Calu3 (cell line): ENCODE measurements around the gene RNF224. TPM values are rescaled to one million over a fixed set of nuclear protein-coding genes. Genes with fewer than 3 reads are reported as not detected.

Experiments used
- BruUV-seq: library from RNA; stranded (reverse); fragments of 400-500 nt; replicated peaks from 2 replicates; lab custom pipeline; 2021; lab: Mats Ljungman, UMichigan
- CTCF ChIA-PET: fragments of 300-600 bp; sonication (Branson Sonifier 250); formaldehyde crosslinking; loops from one replicate; lab custom pipeline; 2022; ENCODE audit warnings: antibody characterized with exemption; lab: Charles Lee
- DNase-seq: peaks from one replicate; pipeline ENCODE4 v3.0.0; 2022
- H3K27ac Mint-ChIP-seq: one replicate; pipeline ENCODE4 v1.8.0; 2022; ENCODE audit warnings: mixed read lengths; ENCODE audit not compliant: unreplicated experiment
- H3K27me3 Mint-ChIP-seq: one replicate; pipeline ENCODE4 v1.8.0; 2022; ENCODE audit warnings: mixed read lengths; ENCODE audit not compliant: unreplicated experiment
- H3K36me3 Mint-ChIP-seq: one replicate; pipeline ENCODE4 v1.8.0; 2022; ENCODE audit warnings: mild to moderate bottlenecking, moderate library complexity, mixed read lengths; ENCODE audit not compliant: insufficient read depth, unreplicated experiment
- H3K4me1 Mint-ChIP-seq: one replicate; pipeline ENCODE4 v1.8.0; 2022; ENCODE audit warnings: mild to moderate bottlenecking, low read depth, mixed read lengths; ENCODE audit not compliant: unreplicated experiment
- H3K4me3 Mint-ChIP-seq: one replicate; pipeline ENCODE4 v1.8.0; 2022; ENCODE audit warnings: mild to moderate bottlenecking, low read depth, moderate library complexity, mixed read lengths; ENCODE audit not compliant: unreplicated experiment
- H3K9me3 Mint-ChIP-seq: one replicate; pipeline ENCODE4 v1.8.0; 2022; ENCODE audit warnings: low read depth, mixed read lengths; ENCODE audit not compliant: unreplicated experiment
- intact Hi-C: fragments of 100-400 bp; cut with micrococcal nuclease; formaldehyde crosslinking; loops from one replicate; pipeline ENCODE4 v1.10.0; 2022; ENCODE audit not compliant: unreplicated experiment
- total RNA-seq: library from RNA; stranded (reverse); gene quantifications from 2 replicates; pipeline ENCODE4 v1.2.3, GENCODE V29; 2022
- TF ChIP-seq, protein P1 (sequence below): fragments of 200-600 bp; IDR thresholded peaks from one replicate; pipeline ENCODE4 v1.8.0; 2022; ENCODE audit warnings: antibody characterized with exemption; ENCODE audit not compliant: unreplicated experiment

The RNF224 gene
- total RNA-seq, 1 experiment from 2014 or later: 1.6 TPM

DNA sequence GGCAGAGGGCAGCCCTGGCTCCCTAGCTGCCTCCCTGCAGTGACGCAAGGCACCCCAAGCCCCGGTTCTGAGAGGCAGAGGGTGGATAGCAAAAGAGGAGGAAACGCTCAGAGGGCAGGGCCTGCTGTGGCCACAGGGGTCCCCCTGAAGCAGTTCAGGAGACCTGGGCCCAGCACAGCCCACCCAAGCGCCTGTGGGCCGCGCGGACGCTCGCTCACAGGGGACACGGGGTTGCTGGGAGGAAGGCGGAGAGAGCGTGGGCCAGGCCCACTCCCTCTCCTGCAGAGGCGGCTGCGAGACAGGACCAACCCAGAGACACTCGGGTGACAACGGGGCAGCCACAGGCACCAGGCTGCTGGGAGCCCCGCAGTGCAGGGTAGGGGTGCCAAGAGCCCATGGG lies 47.5 kb upstream of the RNF224 start:
- H3K27me3 Mint-ChIP-seq: no peaks in the 10 kb centered on the region
- intact Hi-C loops: loop anchor here (5.0 kb wide), 1 partner anchor 48 kb away; the partner anchor contains the start of genes CYSRT1 and RNF224
- no peaks in the 10 kb centered on the region for H3K9me3 Mint-ChIP-seq
- CTCF ChIA-PET: no interaction called here
- no TSS peak for BruUV-seq
- peaks cover 19% of the 10 kb centered on the region for H3K36me3 Mint-ChIP-seq
- H3K27ac Mint-ChIP-seq: no peak overlapping the region
- TF ChIP-seq, protein P1, sequence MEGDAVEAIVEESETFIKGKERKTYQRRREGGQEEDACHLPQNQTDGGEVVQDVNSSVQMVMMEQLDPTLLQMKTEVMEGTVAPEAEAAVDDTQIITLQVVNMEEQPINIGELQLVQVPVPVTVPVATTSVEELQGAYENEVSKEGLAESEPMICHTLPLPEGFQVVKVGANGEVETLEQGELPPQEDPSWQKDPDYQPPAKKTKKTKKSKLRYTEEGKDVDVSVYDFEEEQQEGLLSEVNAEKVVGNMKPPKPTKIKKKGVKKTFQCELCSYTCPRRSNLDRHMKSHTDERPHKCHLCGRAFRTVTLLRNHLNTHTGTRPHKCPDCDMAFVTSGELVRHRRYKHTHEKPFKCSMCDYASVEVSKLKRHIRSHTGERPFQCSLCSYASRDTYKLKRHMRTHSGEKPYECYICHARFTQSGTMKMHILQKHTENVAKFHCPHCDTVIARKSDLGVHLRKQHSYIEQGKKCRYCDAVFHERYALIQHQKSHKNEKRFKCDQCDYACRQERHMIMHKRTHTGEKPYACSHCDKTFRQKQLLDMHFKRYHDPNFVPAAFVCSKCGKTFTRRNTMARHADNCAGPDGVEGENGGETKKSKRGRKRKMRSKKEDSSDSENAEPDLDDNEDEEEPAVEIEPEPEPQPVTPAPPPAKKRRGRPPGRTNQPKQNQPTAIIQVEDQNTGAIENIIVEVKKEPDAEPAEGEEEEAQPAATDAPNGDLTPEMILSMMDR: no peak
- H3K4me3 Mint-ChIP-seq: no peak overlapping the region
- H3K4me1 Mint-ChIP-seq: peaks cover 9% of the 10 kb centered on the region
- no peak for DNase-seq

DNA sequence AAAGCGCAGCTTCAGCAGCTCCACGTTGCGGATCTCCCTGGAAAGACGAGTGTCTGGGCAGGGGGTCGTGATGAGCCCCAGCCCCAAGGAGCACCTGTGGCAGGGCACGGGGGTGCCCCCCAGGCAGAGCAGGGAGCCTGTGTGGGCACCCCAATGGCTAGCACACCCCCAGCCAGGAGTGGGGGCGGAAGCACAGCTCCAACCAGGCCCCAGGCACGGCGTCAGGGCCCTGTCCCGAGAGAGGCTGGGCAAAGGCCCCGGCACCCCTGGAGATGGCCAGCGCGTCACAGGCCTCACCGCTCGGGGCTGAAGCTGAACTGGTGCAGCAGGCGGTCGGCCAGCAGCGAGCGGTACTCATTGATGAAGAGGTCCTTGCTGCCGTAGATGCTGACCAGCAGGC lies 46.8 kb upstream of the RNF224 start:
- peaks cover 9% of the 10 kb centered on the region for H3K4me1 Mint-ChIP-seq
- no peak overlapping the region for H3K4me3 Mint-ChIP-seq
- intact Hi-C loops: no loop called here
- peaks cover 19% of the 10 kb centered on the region for H3K36me3 Mint-ChIP-seq
- no peaks in the 10 kb centered on the region for H3K27me3 Mint-ChIP-seq
- DNase-seq: no peak
- no peak overlapping the region for H3K27ac Mint-ChIP-seq
- CTCF ChIA-PET: no interaction called here
- no TSS peak for BruUV-seq
- TF ChIP-seq, protein P1: no peak
- H3K9me3 Mint-ChIP-seq: no peaks in the 10 kb centered on the region

DNA sequence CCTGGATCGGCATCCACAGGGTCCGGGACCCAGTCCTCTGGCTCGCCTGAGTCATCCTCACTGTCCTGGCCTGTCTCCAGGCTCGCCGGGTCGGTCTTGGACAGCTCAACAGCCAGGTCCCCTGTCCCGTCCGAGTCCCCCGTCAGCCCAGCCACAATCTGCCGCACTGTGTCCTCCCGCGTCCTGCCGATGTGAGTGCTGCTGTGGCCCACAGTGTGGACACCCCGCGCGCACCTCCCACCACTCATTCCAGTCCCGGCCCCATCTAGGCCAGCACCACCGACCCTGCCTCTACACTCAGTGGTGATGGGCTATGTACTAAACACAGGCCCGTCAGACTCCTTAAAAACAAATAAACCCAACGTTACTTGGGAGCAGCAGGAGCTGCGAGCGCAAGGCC lies 45.6 kb upstream of the RNF224 start:
- no peak for DNase-seq
- CTCF ChIA-PET: no interaction called here
- Mint-ChIP-seq H3K4me1 (peaks cover 1% of the 10 kb centered on the region), H3K36me3 (peaks cover 19% of the 10 kb centered on the region), H3K9me3 (no peaks in the 10 kb centered on the region), H3K27ac (no peak overlapping the region), H3K27me3 (no peaks in the 10 kb centered on the region), H3K4me3 (no peak overlapping the region)
- BruUV-seq: no TSS peak
- TF ChIP-seq, protein P1: no peak
- intact Hi-C loops: no loop called here

DNA sequence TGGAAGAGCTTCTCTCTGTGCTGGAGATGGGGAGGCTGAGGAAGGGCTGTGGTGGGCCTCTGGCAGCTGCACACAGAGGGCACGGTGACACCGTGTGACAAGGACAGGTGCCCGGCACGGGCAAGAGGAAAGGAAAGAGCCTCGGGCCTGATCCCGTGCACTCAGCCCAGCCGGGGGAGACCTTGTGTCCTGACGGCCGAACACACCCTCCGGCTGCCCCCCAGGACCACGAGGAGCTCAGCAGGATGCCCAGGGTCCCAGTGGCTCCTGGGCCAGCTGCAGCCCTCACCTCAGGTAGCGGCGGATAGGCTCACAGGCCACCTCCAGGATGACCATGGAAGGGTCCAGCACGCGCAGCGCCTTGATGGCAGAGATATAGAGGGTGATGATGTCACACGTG lies 44.5 kb upstream of the RNF224 start:
- H3K9me3 Mint-ChIP-seq: no peaks in the 10 kb centered on the region
- no peak overlapping the region for H3K4me3 Mint-ChIP-seq
- CTCF ChIA-PET: no interaction called here
- no peaks in the 10 kb centered on the region for H3K27me3 Mint-ChIP-seq
- no peaks in the 10 kb centered on the region for H3K4me1 Mint-ChIP-seq
- intact Hi-C loops: no loop called here
- peaks cover 29% of the 10 kb centered on the region for H3K36me3 Mint-ChIP-seq
- DNase-seq: no peak
- H3K27ac Mint-ChIP-seq: no peak overlapping the region
- TF ChIP-seq, protein P1: no peak
- BruUV-seq: no TSS peak
